HG02571 (cell line): ENCODE measurements around the gene KIF4A.

Experiments
- ATAC-seq: cut with Tn5 transposase; IDR thresholded peaks from one replicate; pipeline ENCODE4 v1.9.1; 2021; ENCODE audit warnings: mild to moderate bottlenecking, moderate library complexity; ENCODE audit not compliant: unreplicated experiment

The KIF4A gene

DNA sequence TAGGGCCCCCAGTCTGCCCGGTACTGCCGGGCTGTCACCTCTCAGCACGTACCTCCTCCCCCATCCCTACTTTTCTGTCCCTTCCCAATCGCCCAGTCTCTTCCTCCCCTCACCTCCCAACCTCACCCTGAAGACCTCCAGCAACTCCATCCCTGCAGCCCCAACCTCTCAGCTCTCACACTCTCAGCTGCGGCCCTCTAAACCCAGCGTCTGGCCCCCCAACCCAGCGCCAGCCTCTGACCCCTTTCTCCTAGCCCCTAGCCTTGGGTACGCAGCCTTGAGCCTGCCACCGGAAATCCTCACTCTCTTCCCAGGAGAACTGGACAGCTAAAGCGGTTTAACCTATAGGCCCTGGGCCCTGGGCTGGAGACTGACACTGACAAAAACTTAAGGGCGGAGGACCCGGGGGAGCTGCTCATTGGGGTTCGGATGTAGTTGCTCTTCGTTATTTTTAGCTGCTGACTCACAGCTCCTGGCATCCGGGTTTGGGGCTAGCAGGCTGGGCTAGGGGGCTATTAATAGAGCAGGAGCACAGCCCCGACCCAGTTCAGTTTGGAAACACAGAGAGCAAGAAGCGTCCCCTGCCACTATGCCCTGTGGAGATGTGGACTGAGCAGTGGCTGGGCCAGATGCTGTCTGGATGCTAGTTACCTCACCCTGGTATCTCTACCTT is 145.1 kb downstream of the KIF4A start:
- ATAC-seq = no peak

DNA sequence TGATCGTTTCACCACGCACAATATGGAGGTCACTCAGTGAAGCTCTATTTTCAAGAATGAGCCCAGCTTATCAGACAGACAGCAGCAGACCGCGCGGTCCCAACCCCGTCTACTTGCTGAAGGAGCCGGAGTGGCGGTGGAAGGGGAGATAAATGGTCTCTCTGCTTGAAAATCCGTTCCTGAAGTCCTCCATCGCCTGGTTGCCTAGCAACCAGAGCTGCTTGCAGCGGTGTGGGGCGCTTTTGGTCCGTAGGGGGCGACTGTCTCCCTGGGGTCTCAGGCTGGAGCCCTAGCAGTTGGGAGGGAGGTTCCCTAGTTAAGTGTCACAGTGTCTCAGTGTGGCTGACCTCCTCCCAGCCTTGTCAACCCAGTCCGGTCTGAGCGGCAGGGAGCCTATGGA is 146.4 kb downstream of the KIF4A start:
- no peak for ATAC-seq

DNA sequence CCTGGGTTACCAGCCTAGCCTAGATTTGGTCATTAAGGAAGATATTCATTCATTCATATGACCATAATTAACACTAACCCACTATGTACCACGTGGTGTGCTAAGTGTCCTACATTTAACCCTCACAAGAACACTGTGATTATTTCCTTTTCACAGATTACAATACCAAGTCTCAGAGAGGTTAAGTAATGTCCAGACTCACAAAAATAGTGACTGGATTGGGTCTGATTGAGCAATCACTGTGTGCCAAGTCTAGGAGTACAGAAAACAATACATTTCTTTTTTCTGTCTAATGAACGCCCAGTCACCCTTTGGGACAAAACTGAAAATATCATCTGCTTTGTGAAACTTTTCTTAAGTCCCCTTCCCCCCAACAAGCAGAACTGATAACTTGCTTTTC is 147.1 kb downstream of the KIF4A start:
- no peak for ATAC-seq

DNA sequence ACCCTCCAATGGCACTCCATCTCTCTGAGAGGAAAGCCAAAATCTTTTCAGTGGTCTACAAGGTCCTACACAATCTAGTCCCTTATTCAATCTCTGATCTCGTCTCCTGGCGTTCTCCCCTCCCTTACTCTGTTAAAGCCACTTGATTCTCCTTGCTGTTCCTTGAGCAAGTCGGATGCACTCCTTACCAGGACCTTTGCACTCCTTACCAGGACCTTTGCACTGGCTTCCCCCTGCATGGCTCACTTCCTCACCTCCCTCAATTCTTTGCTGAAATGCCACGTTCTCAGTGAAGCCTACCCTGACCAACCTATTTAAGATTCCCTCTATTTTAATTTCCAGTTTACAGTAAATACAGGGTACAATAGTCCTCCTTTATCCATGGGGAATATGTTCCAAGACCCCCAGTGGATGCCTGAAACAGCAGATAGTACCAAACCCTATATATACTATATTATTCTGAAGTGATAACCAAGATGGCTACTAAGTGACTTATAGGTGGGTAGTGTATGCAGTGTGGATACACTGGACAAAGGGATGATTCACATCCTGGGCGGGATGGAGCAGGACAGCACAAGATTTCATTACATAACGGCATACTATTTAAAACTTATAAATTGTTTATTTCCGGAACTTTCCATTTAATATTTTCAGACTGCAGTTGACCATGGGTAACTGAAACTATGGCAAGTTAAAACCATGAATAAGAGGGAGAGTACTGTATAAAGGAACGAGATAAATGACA is 148.2 kb downstream of the KIF4A start:
- no peak for ATAC-seq

DNA sequence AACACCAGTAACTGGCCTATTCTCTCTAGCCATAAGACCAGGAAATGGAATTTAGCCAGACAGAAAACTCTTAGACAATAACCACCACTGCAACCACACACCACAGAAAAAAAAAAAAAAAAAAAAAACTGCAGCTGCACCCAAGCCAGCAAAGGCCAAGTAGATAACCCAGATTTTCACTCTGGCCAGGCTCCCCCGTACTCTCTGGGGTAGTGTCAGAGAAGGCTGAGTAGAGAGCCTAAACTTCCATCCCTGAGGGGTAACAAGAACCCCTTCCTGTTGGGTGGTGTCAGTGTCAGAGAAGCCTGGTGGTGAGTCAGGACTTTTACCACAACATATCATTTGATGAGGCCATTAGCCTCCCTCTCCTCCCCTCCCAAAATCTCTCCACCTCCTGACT is 149.1 kb downstream of the KIF4A start:
- ATAC-seq = no peak

DNA sequence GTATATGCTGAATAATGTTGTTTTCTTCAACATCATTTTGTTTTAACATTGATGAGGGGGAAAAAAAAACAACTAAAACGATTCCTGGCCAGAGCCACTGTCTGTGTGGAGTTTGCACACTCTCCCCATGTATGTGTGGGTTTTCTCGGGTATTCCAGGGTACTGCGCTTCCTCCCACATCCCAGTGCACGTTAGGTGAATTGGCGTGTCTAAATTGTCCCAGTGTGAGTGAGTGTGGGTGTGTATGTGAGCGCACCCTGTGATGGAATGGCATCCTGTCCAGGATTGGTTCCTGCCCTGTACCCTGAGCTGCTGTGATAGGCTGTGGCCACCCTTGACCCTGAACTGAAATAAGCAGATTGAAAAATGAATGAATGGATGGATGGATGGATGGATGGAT is 152.3 kb downstream of the KIF4A start:
- no peak for ATAC-seq

DNA sequence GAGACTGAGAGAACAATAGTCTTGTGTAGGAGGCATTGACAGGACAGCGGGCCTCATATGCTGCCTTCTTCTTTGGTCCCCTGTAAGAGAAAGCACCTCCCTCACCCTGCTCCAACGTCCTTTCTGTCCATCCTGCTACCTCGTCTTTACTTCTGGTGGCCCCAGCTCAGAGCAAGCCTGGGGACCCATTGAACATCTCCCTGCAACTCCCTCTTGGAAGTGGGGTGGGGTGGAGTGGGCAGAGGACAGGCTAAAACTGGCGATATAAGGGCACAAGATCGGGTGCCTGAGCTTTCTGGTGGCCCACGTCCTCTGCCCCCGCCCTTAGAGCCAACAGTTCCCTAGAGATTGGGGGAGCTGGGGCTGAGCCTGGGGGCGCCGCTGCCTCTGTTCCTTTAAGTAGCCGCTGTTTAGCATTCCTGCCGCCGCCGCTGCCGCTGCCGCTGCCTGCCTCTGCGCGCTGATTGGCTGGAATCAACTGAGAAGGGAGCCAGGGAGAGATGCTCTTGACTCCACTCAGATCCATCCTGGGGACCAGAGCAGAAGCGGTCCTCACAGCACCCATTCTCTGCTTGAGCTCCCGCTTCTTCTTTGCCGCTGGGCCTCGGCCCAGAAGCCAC is 154.5 kb downstream of the KIF4A start, which contains the start of gene DLG3:
DLG3 (plus strand) TSS at position 510 of the 620 bp plus-strand sequence. CDS start 367 bp downstream, outside the sequence.
- ATAC-seq = no peak

DNA sequence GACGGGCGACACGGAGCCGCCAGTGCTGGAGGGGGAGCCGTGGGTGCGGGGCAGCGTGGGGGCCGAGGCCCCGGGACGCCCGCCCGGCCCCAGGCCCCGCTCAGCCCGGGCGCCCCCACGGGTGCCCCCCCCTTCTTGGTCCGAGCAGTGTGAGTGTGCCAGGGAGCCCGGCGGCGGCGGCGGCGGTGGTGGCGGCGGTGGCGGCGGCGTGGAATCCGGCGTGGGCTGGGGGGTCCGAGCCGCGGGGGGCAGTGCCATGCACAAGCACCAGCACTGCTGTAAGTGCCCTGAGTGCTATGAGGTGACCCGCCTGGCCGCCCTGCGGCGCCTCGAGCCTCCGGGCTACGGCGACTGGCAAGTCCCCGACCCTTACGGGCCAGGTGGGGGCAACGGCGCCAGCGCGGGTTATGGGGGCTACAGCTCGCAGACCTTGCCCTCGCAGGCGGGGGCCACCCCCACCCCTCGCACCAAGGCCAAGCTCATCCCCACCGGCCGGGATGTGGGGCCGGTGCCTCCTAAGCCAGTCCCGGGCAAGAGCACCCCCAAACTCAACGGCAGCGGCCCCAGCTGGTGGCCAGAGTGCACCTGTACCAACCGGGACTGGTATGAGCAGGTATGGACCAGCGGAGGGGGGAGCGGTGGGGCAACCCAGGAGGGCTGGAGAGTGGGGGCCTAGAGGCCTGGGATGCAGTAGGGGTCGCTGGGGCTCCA is 155.2 kb downstream of the KIF4A start:
- ATAC-seq = no peak

DNA sequence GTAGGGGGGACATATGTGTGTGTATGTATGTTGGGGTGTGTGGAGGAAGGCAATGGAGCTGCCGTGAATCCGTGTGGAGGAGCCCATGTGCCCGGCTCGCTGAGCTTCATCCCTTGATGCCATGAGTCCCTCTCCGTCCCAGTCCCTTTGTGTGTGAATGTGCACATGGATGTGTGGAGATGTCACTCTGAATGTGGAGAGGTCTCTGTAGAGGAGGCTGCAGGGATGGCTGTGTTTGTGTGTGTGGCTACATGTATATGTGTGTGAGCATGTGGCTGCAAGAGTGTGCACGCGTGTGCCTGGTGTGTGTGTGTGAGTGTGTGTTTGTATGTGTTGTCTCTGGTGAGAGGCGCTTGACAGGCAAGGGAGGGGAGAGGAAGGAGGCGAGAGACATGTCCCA is 156.0 kb downstream of the KIF4A start:
- ATAC-seq = no peak

DNA sequence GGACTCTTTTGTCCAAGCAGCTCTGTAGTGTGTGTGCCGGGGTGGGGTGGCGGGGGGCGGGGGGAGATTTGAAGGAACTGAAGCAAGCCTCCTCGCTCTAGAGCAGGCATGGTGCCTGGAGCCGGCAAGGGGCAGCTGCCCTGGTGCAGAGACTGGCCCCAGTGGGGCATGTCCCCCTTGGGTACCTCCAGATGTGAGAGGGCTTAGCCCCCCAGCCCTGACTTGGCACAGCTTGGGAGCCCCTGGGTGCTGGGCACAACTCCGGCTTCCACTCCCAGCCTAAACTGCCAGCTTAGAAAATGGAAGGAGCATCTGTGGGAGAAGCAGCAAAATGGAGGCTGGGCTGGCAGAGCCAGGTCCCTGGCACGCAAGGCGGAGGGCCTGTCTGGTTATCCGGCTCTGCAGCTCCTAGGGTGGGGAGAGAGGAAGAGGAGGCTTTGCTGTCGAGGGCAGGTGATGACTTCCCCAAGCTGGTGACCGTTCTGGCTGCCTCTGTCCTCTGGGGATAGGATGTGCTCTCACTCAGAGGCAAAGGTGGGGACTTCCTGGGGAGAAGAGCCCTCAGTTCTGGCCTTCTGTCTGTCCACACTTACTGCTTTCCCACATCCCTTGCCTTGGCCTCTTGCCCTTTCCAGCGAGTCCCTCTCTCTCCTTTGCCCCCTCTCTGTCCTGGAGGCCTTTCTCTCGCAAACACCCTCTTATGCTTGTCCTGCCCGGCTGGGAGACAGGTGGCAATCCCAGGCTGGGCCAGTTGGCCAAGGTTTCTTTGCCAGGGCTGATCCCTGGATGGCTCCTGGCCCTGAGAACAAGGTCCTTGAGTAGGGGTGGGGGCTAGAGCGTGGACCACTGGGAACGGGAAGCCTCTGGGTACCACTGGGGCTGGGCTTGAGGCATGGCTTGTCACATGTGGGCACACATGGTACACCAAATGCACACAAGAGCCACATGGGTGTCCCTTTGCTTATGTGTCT is 156.8 kb downstream of the KIF4A start:
- no peak for ATAC-seq

DNA sequence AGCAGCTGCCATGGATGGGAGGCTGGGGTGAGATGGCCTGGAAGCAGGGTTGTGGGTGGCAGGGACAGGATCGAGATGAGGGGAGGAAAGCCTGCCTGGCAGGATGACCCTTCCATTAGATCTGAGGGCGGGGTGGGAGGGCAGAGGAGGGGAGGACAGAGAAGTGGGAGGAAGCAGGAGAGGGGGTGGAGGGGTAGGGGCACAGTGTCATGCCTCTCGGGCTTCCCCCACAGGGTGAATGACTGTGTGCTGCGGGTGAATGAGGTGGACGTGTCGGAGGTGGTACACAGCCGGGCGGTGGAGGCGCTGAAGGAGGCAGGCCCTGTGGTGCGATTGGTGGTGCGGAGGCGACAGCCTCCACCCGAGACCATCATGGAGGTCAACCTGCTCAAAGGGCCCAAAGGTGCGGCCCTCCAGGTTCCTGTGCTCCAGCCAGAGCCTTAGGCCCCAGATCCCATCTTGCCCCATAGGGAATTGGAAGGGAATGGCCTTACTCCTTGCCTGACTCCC is 159.6 kb downstream of the KIF4A start:
- ATAC-seq = no peak

DNA sequence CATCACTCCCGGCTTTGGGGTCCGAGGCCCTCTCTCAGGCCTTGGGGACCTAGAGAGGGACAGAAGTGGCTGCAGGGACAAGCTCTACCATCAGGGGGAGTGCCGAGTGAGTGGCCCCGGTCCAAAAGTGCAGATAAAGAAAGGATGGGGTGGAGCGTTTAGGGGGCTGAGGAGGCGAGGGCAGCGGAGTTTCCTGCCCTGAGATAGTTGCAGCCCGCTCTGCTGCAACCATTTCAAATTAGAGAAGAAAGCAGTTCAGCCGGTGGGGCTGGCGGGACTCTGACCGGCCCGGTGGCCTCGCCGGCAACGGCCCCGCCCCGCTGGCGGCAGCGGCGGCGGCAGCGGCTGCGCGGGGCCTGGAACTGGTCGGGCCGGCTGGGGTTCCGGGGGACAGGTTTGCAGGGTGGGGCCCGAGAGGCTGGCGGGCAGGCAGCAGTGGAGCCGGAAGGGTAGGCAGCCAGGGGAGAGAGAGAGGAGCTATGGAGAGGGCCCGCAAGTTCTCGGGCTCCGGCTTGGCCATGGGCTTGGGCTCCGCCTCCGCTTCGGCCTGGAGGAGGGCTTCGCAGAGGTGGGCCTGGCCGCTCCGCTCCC is 162.3 kb downstream of the KIF4A start:
- ATAC-seq = peak; percentile 46

DNA sequence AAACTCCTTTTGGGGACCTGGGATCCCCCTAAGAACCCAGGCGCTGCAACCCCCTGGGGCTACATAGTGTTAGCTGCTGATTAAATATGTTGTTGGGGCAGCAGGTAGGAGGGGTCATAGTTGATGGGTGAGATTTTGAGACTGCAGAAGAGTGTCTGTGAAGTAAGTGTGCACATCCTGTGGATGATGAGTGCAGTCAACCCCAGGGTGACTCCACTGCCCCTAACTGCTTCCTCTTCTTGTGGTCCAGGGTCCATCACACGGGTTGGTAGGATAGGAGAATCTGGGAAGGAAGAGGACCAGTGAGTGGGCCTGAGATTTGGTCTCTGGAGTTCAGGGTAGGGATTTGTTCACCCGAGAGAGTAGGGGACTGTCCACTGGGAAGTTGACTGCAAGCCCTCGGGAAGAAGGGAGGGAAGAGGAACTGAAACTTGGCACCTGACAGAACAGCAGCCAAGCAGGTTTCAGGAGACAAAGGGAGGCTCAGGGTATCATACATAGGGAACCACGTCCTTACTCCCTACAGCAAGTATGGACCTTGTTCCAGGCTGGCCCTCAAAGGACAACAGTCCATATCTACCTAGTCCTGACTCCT is 163.2 kb downstream of the KIF4A start:
- no peak for ATAC-seq

DNA sequence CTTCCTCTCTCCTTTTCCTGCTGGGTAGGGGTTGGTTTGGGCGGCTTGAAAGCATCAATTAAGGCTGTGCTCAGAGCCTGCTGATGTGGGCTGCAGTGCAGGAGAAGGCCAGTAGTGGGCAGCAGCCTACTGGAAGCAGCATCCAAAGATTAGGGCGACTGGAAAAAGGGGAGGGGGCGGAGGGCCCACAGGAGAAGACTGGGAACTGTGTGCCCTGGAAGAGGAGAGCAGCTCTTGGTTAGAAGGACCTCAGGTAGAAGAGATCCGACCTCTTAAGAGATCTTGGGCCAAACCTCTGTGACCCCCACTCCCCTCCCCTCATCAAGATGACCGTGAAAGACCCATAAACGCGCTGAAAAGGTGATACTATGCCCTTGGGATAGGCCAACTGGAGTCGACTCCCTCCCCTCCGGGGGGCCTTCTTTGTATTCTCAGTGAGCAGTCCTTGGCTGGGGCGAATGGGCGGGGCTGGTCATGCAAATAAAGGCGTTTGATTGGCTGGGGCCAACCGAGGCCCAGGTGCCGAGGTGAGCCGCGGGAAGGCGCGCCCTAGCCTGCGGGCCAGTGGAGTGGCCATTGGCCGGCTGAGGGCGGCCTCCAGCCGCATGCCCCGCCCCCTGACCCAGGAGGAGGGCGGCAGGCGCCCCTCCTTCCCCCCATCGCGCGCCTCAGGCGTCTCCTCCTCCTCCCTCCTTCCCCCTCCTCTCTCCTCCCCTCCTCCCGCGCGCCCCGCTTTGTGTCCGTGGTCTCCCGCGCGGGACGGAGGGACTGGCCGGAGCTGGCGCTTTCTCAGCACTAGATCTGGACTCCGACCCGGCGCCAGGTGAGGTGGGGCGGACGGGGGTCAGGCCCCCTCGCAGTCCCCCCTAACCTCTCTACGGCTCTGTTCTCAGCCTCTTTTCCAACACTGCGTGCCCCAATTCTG is 164.8 kb downstream of the KIF4A start:
- ATAC-seq = peak; percentile 47

DNA sequence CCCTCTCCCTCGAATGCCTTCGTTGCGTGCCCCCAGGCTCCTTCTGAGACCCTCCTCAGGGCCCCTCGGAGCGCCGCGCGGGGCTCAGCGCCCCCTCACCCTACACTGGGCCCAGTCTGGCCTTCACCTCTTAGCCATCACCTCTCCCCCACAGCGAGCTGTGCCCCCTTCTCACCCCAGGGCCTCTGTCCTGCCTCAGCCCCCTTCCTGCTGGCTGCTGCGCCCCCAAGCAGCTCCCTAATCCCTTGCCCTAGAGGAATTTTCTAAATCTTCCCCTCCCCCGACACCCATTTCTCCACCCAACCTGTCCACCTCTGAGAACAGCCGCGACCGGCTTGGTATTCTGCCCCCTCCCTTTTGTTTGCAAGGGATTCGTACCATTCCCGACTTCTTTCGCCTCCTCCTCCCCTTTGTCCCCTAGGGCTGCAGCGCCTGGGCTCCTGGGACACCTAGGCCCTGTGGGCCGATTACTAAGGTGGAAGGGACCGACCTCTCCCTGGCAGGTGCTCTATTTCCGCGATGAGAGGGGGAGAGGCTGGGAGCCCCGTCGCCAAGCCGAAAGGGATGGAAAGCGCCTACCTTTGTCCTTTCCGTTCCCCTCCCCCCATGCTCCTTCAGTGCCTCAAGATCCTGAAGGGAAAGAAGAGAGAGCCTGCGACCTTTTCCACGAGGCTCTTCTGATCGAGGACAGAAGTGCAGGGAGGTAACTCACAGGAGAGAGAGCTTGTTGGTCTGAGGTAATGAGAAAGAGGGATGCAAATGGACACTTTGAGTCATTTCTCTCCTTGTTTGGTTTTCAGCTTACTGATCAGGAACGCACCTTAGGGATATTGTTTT is 165.7 kb downstream of the KIF4A start:
- ATAC-seq = no peak

DNA sequence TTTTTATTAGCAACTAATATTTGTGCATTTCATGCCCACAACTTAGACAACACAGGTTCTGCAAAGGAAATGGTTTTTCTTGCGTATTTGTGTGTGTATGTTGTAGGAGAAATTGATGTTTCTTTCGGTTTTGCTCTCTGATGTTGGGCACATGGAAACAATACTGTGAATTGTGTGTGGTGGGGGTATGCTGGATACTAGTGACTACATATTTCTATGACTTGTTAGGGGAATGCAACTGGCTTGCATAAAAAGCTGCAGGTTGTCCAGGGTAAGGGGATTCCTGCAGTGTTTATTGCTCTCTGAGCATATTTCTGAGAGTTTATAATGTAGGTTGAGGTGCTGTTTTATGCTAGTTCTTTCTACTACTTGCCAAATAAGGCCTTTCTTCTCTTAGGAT is 166.4 kb downstream of the KIF4A start:
- ATAC-seq = no peak

DNA sequence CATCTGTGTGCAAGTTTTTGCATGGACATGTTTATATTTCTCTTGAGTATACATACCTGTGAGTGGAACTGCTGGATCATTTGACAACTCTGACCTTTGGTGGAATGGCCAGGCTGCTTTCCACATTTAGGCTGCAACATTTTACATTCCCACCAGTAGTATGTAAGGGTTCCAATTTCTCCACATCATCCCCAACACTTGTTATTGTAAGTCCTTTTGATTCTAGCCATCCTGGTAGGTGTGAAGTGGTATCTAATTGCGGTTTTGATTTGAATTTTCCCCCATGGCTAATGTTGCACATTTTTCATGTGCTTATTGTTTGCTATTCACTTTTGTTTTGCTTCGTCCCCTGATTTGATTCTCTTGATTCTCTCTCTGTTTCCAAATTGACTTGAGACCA is 171.1 kb downstream of the KIF4A start:
- ATAC-seq = no peak
